ENCODE results near the gene HDAC4. TPM values are rescaled to one million over a fixed set of nuclear protein-coding genes. Genes with fewer than 3 reads are reported as not detected.

The HDAC4 gene
- total RNA-seq, 1 experiment from 2014 or later: 21.8 TPM

DNA sequence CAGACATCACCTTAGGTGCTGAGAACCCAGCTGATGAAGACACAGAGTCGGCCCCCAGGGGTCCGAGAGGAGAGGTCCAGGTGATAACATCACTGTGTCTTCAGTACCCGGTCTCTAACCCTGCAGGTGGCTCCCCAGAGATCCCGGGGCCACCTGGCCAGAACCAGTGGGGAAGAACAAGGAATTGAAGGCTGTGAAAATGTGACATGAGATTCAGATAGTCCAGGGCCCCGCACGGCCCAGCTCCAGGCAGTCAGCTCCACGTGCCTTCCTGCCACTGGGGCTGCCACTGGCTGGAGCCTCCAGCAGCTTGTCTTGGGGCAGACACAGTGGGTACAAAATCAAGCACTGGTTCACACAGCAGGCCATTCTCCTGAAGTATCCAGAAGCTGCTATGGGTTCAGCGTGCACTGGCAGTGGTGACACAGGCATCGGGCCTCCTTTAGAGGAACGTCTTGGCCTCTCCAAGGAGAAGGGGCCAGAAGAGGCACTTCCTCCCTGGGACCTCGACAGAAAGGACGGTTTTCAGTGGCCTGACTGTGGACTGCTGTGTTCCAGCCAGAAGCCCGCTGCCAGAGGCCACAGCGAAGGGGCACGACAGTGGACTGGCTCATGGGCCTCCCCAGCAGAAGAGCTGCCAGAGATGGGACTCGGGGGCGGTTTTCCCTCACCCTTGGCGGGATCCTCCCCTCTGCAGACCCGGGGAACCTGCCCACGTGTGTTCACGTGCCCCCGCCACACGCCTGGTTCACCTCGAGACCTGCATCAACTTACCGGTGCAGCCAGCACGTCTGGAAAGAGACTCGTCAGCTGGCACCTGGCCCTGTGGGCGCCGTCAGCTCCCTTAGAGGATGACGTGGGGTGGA lies 150.4 kb downstream of the HDAC4 start:
- ChIA-PET CTCF (no interaction called here), POLR2A (interaction anchor here (1.3 kb wide), 1 partner anchor 11 kb away, joined by 3 read pairs; no protein-coding TSS in a partner anchor)
- TF ChIP-seq, protein P1, sequence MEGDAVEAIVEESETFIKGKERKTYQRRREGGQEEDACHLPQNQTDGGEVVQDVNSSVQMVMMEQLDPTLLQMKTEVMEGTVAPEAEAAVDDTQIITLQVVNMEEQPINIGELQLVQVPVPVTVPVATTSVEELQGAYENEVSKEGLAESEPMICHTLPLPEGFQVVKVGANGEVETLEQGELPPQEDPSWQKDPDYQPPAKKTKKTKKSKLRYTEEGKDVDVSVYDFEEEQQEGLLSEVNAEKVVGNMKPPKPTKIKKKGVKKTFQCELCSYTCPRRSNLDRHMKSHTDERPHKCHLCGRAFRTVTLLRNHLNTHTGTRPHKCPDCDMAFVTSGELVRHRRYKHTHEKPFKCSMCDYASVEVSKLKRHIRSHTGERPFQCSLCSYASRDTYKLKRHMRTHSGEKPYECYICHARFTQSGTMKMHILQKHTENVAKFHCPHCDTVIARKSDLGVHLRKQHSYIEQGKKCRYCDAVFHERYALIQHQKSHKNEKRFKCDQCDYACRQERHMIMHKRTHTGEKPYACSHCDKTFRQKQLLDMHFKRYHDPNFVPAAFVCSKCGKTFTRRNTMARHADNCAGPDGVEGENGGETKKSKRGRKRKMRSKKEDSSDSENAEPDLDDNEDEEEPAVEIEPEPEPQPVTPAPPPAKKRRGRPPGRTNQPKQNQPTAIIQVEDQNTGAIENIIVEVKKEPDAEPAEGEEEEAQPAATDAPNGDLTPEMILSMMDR (IDR thresholded peaks at IDR 0.05; ENCODE audit: unreplicated experiment): no peak
- DNase-seq (ENCODE audit: unreplicated experiment): no peak
- H3K27me3 Mint-ChIP-seq (ENCODE audit: insufficient read depth, unreplicated experiment): no peaks in the 10 kb centered on the region
- H3K27ac Mint-ChIP-seq (ENCODE audit: low read depth, unreplicated experiment): no peak overlapping the region
- no peaks in the 10 kb centered on the region for H3K4me1 Mint-ChIP-seq (ENCODE audit: insufficient read depth, unreplicated experiment)
- H3K4me3 Mint-ChIP-seq (ENCODE audit: unreplicated experiment): no peak overlapping the region
- H3K9me3 Mint-ChIP-seq (ENCODE audit: unreplicated experiment): no peaks in the 10 kb centered on the region
- H3K36me3 Mint-ChIP-seq (ENCODE audit: insufficient read depth, unreplicated experiment): peaks cover 9% of the 10 kb centered on the region
- no TSS peak for BruUV-seq (replicated peaks)
- intact Hi-C loops (cut with micrococcal nuclease): no loop called here

DNA sequence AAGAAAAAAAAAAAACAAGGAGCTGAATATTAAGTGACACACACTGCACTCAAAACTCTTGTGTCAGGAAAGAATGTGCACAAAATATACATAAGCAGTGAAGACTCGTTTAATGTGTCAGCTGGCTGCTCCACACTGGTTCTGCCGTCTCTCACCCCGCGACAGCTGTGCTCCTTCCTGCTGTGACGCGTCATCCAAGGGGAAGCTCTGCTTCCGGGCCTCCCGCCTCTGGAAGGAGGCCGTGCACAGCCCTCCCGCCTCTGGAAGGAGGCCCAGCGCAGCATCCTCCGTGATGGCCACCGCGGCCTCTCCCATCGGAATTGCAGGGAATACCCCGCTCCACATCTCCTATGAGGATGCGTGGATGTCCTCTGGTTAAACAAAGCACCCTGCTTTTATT lies 151.0 kb downstream of the HDAC4 start:
- no peaks in the 10 kb centered on the region for H3K27me3 Mint-ChIP-seq (ENCODE audit: insufficient read depth, unreplicated experiment)
- TF ChIP-seq, protein P1 (IDR thresholded peaks at IDR 0.05; ENCODE audit: unreplicated experiment): no peak
- no peaks in the 10 kb centered on the region for H3K9me3 Mint-ChIP-seq (ENCODE audit: unreplicated experiment)
- BruUV-seq (replicated peaks): no TSS peak
- peaks cover 9% of the 10 kb centered on the region for H3K36me3 Mint-ChIP-seq (ENCODE audit: insufficient read depth, unreplicated experiment)
- H3K27ac Mint-ChIP-seq (ENCODE audit: low read depth, unreplicated experiment): no peak overlapping the region
- intact Hi-C loops (cut with micrococcal nuclease): no loop called here
- CTCF ChIA-PET: interaction anchor here (0.9 kb wide), 1 partner anchor 88 kb away, joined by 5 read pairs; no protein-coding TSS in a partner anchor
- H3K4me1 Mint-ChIP-seq (ENCODE audit: insufficient read depth, unreplicated experiment): no peaks in the 10 kb centered on the region
- H3K4me3 Mint-ChIP-seq (ENCODE audit: unreplicated experiment): no peak overlapping the region
- POLR2A ChIA-PET: interaction anchor here (1.3 kb wide), 1 partner anchor 10 kb away, joined by 3 read pairs; no protein-coding TSS in a partner anchor
- DNase-seq (ENCODE audit: unreplicated experiment): no peak

DNA sequence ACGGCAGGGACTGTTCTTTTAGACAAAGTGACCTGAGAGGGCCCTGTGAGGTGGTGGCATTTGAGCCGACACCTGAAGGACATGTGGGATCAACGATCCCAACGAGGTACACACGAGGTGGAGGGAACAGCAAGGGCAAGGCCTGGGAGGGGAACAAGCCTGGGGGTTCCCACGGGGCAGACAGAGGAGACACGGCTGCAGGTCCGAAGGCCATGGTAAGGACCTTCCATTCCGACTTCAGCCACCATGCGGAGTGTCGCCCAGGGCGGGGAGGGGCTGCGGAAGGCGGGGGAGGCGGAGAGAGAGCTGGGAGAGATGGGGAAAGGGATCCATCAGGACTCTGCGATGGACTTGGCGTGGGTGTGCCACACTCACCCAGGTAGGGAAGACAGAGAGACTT lies 151.8 kb downstream of the HDAC4 start:
- BruUV-seq (replicated peaks): no TSS peak
- intact Hi-C loops (cut with micrococcal nuclease): no loop called here
- DNase-seq (ENCODE audit: unreplicated experiment): no peak
- no peak overlapping the region for H3K4me3 Mint-ChIP-seq (ENCODE audit: unreplicated experiment)
- H3K27me3 Mint-ChIP-seq (ENCODE audit: insufficient read depth, unreplicated experiment): no peaks in the 10 kb centered on the region
- CTCF ChIA-PET: interaction anchor here (0.9 kb wide), 1 partner anchor 89 kb away, joined by 5 read pairs; no protein-coding TSS in a partner anchor
- no peaks in the 10 kb centered on the region for H3K9me3 Mint-ChIP-seq (ENCODE audit: unreplicated experiment)
- TF ChIP-seq, protein P1 (IDR thresholded peaks at IDR 0.05; ENCODE audit: unreplicated experiment): no peak
- no peaks in the 10 kb centered on the region for H3K4me1 Mint-ChIP-seq (ENCODE audit: insufficient read depth, unreplicated experiment)
- POLR2A ChIA-PET: interaction anchor here (1.3 kb wide), 1 partner anchor 9 kb away, joined by 3 read pairs; no protein-coding TSS in a partner anchor
- H3K36me3 Mint-ChIP-seq (ENCODE audit: insufficient read depth, unreplicated experiment): peaks cover 9% of the 10 kb centered on the region
- no peak overlapping the region for H3K27ac Mint-ChIP-seq (ENCODE audit: low read depth, unreplicated experiment)

DNA sequence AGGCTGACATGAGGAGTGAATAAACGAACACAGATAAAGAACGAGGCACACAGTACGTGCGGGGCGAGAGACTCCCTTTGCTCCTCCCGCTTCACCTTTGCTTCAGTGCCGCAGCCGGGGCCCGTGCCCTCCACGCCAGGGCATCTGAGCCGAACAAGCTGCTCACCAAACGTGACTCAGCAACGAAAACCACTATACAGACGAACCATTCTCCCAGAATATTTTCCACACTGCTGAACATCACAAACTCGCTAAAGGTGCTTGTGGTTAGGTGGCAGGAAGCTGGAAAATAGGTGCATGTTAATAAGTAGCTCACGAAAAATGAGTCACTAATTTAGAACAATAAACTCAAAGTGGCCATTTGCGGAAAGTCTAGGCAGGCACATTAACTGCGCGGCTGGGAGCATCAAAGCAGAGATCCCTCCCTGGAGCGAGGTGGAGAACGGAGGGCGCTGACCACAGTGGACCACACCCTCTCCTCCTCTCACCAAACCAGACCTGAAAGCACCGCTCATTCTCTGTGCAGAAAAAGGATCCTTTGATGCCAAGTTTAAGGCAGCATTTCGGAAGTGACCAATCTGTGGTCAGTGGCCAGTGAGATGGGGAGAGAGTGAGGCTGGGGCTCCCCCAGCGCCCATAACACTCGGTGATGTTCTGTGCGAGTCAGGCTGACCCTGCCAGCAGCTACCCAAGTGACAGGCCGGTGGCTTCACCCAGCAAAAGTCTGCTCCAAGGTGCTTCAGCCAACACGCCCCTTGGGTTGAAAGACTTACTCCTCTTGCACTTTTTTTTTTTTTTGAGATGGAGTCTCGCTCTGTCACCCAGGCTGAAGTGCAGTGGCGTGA lies 153.2 kb downstream of the HDAC4 start:
- Mint-ChIP-seq H3K27ac (ENCODE audit: low read depth, unreplicated experiment) (no peak overlapping the region), H3K4me3 (ENCODE audit: unreplicated experiment) (no peak overlapping the region), H3K36me3 (ENCODE audit: insufficient read depth, unreplicated experiment) (peaks cover 6% of the 10 kb centered on the region), H3K4me1 (ENCODE audit: insufficient read depth, unreplicated experiment) (no peaks in the 10 kb centered on the region), H3K27me3 (ENCODE audit: insufficient read depth, unreplicated experiment) (no peaks in the 10 kb centered on the region), H3K9me3 (ENCODE audit: unreplicated experiment) (no peaks in the 10 kb centered on the region)
- ChIA-PET POLR2A (interaction anchor here (0.6 kb wide), 2 partner anchors 20 to 171 kb away, joined by 3 to 4 read pairs; no protein-coding TSS in a partner anchor), CTCF (interaction anchor here (0.7 to 0.8 kb wide), 2 partner anchors 22 to 154 kb away, joined by 3 read pairs; no protein-coding TSS in a partner anchor)
- intact Hi-C loops (cut with micrococcal nuclease): no loop called here
- BruUV-seq (replicated peaks): no TSS peak
- no peak for DNase-seq (ENCODE audit: unreplicated experiment)
- TF ChIP-seq, protein P1 (IDR thresholded peaks at IDR 0.05; ENCODE audit: unreplicated experiment): no peak
